GM21723 (cell line): Measurements from ENCODE around the gene TRAF1.
A peak's percentile ranks its signal among the peaks of the same experiment; 100 is the strongest.

Experiments used
- ATAC-seq: cut with Tn5 transposase; IDR thresholded peaks from one replicate; pipeline ENCODE4 v1.9.1; 2021; ENCODE audit warnings: mild to moderate bottlenecking, moderate library complexity; ENCODE audit not compliant: unreplicated experiment

TRAF1 gene

DNA sequence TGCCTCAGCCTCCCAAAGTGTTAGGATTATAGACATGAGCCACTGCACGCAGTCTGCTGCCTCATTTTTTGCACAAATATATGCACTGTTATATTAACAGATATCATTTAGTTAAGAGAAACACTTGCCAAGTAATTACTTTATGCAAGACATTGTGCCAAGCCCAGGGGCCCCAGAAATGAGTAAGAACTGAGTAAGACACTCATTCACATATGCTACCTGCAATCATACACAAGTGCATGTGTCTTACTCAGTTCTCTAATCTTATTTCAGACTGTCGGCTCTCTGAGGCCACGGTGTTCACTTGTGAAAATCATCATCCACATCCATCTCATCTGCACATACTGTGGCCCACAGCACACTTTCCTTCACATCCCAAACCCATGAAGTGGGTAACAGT lies 16.0 kb downstream of the TRAF1 start:
- ATAC-seq: no peak

DNA sequence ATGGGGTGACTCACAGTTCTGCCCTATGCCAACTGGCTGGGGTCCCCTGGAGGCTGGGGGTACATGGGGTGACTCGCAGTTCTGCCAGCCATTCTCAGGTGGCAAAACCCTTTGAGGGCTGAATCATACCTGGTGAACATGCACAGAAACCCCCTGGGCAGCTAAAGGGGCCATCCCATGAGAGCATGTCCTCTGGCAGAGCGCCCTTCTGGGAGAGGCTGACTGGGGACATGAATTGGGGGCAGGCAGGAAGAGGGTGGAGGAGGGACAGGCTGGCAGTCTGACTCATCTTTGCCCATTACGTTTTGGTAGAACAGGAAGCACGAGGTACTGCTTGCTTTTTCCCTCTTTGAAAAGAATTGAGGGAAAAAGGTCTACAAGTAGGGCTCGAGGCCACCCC lies 16.7 kb downstream of the TRAF1 start:
- ATAC-seq: no peak

DNA sequence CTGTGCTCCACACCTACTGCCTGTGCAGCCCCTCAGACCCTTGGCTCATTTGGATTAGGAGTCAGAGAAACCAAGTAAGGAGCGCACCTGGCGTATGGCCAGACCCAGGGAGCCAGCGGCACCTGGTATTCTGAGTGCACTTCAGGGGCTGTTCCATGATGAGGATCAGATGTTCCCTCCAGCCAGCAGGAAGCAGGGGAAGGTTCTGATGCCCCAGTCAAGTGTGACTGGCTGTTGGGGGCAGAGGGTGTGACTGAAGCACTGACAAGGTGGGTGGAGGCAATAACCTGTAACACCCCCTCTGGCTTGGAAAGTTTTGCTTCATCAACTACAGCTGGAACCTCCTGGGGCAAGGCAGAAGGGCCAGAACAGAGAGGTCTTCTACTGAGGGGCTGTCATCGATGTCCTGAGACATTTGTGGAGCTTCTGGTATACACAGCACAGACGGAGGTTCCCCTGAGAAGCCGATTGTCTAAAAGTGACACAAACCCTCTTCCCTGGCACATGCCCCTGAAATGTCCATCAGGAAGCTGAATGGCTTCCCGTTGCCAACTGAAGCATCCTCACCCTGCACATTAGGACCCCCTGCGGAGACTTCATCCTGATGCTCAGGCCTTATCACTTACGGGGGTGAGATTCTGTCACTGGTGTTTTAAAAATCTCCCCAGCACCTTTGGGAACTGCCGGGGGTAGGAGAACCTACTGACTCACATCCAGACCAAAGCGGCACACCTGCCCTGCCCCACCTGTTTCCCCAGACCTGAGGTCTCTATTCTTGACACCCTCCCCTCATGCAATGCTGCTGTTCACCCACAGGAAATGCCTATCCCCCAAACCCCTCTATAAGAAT lies 21.1 kb downstream of the TRAF1 start:
- ATAC-seq: no peak

DNA sequence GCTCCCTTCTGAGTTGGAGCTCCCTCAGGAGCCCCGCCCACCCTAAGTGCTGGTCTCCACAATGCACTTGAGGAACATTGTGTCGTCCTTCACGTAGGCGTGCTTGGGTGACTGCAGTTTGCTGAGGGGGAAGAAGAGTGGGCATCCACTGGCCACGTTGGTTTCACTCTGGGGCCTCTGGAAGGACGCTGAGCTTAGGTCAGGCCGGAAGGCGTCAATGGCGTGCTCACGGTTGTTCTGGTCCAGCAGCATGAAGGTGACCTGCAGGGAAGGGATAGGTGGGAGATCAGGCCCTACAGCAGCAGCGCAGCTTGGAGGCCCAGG lies 21.7 kb downstream of the TRAF1 start:
- no peak for ATAC-seq

DNA sequence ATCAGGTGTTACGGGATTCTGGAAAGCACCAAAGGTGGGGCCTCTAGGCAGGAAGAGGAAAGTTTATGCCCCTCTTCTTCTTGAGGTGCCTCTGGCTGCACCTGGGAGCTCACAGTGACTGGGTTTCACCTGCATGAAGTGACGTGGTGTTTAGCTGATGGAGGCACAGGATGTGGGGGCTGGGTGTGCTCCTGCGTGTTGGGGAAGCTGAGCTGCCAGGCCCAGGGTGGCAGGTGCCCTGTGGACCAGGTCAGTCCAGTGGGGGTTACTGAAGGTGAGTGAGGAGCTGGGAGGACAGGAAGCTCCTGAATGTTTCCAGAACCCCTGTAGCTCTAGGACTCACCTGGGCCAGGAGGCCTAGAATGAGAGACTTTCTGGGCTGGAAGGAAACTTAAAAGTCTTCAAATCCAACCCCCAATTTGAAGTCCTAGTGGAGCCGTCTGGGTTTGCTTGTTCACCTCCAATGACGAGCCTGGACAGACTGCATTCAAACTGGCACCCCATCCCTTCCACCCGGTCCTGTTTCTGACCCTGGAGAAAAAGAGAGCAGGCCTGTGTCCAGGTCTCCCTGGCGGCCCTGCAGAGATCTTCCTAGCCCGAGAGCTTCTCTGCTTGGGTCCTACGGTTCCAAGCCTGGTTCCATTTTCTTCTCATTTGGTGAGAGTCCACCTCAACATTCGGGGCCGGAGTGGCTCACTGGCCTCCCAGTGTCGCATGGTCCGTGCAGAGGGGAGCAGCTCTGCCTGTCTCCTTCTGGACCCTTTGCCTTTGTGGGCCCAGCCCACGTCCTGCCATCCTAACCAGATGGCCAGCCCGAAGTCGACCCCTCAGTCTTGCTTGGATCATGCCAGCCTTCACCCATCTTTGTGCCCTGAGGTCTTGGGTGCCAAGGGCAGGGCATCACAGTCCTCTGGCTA lies 22.3 kb downstream of the TRAF1 start:
- ATAC-seq: no peak

DNA sequence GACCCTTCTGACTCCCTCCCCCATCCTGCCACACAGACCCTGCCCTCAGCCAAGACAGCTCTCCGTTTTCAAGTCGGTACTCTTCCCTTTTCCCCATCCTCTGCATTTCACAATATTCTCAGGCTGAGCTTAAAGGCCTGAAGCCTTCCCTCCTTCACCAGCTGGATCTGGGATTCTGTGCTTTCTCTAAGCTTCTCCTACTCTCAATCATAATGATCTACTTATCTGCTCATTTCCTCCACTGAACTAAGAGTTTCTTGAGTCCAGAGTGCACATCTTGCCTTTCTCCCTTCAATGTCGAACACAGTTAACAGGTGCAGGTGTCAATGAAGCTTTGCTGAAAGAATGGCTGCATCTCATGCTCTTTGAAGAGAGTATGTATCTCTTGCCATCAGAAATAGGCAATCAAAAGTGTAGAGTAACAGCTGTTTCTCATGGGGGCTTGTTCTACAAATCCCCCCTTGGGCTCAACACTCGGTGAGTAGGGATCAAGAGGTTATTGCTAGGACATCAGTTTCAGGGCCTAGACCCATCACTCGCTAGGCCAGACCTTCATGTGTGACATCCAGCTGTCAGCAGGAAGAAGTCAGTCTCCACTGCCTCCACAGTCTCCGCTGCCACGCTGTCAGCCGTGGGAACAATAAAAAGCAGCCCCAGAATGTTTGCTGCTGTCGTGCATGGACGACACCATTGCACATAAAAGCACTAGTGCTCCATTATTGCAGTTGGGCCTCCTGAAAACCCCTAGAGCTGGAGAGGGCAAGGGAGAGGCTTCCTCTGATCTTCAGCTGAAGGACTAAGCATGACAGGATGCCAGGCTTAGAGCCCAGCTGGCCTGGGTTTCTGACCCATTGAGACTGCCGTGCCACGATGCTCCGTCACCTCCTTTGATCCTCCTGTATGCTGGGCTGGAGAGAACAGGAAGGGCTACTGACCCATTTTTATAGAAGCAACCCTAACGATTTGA lies 23.7 kb downstream of the TRAF1 start:
- ATAC-seq: no peak

DNA sequence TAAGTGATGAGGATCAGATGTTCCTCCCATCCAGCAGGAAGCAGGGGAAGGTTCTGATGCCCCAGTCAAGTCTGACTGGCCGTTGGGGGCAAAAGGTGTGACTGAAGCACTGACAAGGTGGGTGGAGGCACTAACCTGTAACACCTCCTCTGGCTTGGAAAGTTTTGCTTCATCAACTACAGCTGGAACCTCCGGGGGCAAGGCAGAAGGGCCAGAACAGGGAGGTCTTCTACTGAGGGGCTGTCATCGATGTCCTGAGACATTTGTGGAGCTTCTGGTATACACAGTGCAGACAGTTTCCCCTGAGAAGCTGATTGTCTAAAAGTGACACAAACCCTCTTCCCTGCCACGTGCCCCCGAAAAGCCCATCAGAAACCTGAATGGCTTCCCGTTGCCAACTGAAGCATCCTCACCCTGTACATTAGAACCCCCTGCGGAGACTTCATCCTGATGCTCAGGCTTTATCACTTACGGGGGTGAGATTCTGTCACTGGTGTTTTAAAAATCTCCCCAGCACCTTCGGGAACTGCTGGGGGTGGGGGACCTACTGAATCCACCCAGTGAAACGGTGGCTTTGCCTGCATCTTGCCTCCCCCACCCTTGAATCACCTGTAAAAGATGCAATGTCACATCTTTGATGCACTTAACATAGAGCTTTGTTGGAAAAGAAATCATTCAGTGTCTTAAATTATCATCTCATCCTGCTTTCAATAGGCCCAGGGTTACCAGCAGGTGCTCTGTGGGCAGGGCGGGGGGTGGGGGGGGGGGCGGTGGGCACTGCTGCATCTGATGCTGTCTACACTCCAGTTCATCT lies 24.6 kb downstream of the TRAF1 start:
- ATAC-seq: no peak

DNA sequence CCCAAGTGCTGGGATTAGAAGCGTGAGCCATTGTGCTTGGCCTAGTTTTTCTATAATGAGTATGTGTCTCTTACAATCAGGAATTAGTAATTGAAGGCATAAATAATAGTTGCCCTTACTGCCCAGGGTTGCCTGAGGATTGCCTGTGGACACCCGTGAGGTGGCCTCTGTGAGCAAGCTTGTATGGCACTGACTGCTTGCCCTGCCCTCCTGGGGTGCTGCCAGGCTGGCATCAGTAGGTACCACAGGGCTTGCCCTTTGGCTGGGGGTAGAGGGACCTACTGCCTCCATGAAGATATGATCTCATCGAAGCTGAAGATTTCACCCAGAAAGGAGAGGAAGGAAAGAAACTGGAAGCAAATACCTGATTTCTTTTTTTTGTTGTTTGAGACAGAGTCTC lies 25.8 kb downstream of the TRAF1 start:
- no peak for ATAC-seq

DNA sequence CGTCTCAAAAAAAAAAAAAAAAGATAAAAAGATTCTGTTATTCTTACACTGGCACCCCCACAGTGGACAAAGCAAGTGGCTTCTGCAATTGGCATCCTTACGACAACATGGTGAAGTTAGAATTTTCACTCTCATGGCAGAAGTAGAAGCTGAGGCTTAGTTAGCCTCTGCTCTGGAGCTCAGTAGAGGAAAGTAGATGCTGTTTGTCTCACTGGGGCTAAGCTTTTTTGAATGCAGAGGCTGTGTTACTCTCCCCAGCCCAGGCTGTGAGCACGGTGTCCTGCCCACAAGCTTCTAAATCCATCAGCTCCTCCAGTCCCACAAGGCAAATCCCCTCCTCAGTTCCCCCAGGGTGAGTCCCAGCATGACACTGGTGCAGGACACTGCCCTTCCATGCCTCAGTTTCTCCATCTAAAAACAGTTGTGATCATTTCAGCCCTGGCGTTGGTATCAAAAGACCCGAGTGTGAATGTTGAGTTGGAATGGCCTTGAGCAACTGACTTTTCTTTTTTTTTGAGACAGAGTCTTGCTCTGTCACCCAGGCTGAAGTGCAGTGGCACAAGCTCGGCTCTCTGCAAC lies 27.0 kb downstream of the TRAF1 start:
- no peak for ATAC-seq

DNA sequence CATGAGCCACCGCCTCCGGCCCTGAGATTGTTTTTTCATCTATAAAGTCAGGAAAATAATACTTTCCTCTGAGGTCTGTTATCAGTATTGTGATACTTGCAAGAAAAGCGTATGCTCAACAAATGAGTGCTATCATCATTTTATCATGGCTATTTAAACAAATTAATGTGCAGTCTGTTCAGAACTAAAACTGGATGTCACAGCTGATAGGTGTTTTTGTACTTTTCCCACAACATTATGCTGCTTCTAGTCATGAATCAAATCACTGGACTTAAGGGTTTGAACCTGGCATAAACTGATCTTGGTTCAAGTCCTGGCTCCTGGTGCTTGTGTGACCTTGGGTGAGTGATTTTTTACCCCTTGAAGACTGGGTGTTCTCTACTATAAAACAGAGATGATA lies 28.2 kb downstream of the TRAF1 start:
- no peak for ATAC-seq

DNA sequence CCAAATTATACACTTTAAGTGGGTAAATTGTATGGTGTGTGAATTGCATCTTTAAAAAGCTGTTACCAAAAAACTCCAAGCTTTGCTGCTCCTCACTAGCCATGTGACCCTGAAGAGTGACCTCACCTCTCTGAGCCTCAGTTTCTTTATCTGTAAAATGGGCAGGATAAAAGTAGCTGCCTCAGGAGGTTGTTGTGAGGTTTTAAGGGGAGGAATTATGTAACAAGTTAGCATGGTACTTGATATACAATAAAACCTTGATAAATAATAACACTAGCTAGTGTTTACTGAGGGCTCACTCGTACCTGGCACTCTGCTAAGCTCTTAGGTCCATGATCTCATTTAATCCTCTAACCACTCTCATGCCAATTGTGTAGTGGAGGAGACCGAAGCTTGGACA lies 30.6 kb downstream of the TRAF1 start:
- ATAC-seq: no peak

DNA sequence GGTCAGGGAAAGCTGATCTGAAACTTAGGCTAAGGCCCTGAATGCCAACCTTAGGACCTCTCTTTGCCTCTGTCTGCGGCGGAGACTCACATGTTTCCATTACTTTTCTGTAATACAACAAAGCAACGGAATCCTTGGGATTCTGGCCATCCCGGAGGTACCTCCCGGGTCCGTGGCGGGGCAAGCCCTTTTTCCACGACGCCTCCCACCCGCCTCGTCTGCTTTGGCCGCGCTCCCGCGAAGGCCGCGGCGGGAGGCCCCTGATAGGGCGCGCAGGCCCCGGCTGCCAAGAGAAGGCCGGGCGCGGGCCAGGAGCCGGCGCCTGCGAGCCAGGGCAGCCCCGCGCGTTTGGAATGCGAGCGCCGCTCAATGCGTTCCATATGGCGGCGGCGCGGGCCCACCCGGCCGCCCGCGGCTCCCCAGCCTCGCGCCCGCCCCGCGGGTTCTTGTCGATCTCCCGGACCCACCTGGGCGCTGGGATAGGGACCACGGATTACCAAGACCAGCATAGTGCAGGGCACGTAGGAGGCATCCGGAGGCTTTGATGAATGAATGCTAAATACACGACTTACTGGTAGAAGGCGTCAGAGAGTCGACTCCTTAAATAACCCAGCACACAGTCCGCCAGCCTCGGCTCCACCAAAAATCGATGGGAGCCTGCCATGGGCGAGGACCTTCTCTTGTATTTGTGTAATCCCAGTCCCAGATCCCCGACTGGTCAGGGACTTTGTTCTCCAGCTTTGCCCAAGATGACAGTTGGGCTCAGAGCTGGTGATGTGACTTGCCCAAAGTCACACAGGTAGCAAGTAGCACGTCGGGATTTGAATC lies 32.1 kb downstream of the TRAF1 start:
- no peak for ATAC-seq

DNA sequence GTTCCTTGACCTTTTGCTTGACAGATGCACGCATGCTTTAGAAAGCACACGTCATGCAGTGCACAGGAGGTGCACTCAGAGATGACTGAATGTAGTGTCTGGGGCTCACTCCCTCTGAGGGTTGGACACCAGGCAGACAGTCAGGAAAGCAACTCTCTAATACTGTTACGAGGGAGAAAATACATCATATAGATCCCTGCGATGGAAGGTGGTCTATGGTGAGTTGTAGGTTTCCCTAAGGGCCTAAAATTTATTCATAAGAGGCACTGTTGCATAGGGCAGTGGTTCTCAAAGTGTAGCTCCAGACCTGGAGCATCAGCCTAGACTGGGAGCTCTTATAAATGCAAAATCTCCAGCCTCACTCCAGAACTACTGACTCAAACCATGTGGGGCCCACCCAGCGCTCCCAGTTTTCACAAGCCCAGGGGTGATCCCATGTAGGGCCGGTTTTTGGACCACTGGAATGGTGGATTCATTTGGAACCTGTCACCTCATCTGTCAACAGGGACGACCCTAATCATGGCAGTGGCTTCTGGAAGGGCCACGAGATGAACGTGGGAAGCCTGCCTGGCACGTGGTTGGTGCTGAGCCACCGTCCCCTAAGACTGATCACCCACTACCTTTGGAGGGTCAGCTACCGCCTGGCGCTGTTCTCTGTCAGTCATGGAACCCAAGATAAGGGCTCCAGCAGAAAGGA lies 32.8 kb downstream of the TRAF1 start:
- no peak for ATAC-seq

DNA sequence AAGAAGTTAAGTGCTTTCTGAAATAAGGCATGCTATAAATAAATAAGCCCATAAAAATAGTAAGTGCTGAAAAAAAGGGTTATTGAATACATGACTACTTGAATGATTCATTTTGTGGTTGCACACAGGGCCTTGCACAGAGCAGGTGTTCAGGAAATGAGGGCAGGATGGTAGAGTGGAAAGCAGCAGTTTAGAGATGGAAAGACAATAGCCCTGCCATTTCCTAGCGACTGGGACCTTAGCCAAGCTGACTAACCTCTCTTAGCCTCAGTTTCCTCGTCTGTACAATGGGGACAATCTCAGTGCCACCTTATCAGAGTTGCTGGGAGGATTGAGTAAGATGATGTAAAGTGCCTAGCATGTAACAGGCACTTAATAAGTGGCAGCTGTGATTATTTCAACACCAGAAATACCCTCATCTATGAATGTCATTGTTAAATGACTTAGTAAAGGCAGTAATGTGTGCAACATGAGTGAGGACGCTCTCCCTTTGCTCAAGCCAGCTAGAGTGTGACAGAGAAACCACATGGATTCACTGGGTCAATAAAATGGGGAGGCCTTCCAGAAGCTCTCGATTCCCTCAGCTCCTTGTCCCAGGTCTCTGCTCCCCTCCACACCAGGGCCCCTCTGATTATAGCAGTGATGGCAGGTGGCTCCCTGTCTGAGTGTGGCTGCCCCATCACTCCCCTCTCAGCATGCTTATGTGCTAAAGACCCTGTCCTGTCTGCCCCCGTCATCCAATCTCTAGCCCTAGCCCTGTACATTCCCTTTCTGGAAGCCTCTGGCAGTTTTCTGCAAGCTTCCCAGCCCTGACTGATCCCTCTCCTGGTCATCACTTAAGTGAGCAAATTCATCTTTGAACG lies 33.6 kb downstream of the TRAF1 start:
- ATAC-seq: peak; percentile 60

DNA sequence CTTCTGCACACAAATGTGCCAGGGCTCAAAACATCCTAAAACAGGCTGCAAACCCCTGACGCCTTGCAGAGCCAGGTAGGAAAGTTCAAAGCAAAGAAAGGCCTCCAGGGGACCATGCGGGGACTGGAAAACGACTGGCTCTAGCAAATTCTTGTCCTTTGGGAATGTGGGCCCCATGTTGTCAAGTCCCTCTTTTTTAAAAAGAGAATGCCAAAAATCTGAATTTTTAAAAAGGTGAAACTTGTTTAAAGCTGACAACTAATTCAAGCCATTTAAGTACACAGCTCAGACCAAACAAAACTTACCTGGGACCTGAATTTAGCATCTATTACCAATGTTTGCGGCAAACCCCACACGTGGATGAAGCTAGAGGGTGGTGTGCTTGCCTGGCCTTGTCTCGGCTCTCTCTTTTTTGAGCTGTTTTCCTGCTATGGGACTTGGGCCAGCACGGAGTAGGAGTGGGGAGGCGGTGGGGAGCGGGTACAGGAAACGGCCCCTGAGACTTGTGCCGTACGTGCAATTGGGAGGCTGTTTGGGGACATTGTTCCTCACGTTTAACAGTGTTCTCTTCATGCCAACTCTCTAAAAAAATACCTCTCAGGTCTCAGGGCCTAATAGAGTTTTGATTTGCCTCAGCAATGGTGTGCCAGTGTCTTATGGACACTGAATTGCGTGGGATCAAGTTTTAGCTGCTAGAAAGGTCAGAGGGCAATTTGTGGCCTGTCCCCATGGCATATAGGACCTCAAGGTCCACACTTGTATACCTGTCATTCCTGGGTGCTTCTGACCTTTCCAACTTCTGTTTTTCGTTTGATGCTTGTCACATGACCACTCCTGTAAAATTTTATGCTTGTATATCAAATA lies 34.5 kb downstream of the TRAF1 start:
- peak; percentile 31 for ATAC-seq

DNA sequence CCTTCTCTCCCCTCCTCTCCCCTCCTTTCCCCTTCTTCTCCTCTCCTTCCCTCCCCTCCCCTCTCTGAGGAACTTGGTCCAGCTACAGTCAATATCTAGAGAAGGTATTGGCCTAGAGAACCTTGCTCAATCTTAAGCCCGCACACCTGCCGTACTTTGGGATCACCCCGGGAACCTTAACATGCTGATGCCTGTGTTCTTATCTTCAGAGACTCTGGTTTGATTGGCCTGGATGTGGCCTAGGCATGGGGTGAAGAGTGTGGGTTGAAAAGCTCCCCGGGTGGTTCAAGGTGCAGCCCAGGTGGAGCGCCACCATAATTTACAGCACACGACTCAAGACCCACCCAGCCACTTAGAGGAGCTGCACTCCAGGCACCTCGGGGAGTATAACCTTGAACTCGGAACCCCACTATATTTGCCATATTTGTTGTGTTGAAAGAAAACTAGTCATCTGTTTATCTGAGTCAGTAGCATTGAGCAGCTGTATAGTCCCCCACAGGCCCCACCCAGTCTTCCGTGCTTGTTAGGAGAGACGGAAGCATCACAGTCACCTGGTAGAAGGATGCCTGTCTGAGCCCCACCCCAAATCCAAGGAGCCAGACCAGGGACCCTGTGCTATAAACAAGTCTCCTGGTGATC lies 35.2 kb downstream of the TRAF1 start:
- no peak for ATAC-seq
